HCT116 (cell line): ENCODE measurements around the gene TMEM94. TPM values are rescaled to one million over a fixed set of nuclear protein-coding genes. Genes with fewer than 3 reads are reported as not detected.

Source experiments
- ATAC-seq: fragments of 200-7000 bp; cut with Tn5 transposase; 2 replicates; pipeline ENCODE4 v1.9.1; 2020; ENCODE audit warnings: mild to moderate bottlenecking, moderate library complexity
- BruUV-seq: library from RNA; stranded (reverse); fragments of 400-500 nt; replicated peaks from 2 replicates; lab custom pipeline; 2021; lab: Mats Ljungman, UMichigan
- CTCF ChIA-PET: fragments of 300-600 bp; sonication (Branson Sonifier 250); formaldehyde crosslinking; loops from one replicate; lab custom pipeline; 2021; ENCODE audit warnings: antibody characterized with exemption; lab: Charles Lee
- POLR2A ChIA-PET: fragments of 300-600, 350-600 bp; sonication (Branson Sonifier 250); formaldehyde crosslinking; loops from one replicate; lab custom pipeline; 2021; ENCODE audit warnings: antibody characterized with exemption; lab: Charles Lee
- RAD21 ChIA-PET, 2 experiments: fragments of 300-600 bp; sonication (Branson Sonifier 250); formaldehyde crosslinking; loops; one replicate each; lab custom pipeline; 2023; ENCODE audit warnings: low total read pairs in 2 of 2; ENCODE audit not compliant: uncharacterized antibody in 2 of 2, unreplicated experiment in 2 of 2, low non-redundant PET in 1 of 2; lab: Charles Lee
- DNase-seq: peaks from one replicate; pipeline ENCODE4 v3.0.0-alpha.2; 2010; ENCODE audit warnings: low read depth, low spot score
- H2AFZ ChIP-seq: fragments of 200-600 bp; shearing (Covaris generic), sonication (generic); 2 replicates; pipeline ENCODE4 v1.6.1; 2017; ENCODE audit warnings: low read depth, mixed run types, mixed read lengths, antibody characterized with exemption, low read length; ENCODE audit not compliant: poor library complexity, severe bottlenecking
- H3K27ac ChIP-seq: 2 replicates; pipeline ENCODE4 v1.5.1; 2012; ENCODE audit warnings: low read depth, low read length
- H3K27me3 ChIP-seq: fragments of 200-600 bp; sonication (generic); 2 replicates; pipeline ENCODE4 v1.6.1; 2016; ENCODE audit warnings: mixed run types, low read length, mixed read lengths; ENCODE audit not compliant: insufficient read depth
- H3K36me3 ChIP-seq, 2 experiments: fragments of 200-500 bp in 1 of 2; fragments of 200-600 bp in 1 of 2; sonication (Bioruptor generic) in 1 of 2; sonication (generic) in 1 of 2; 2 replicates each; pipeline versions ENCODE4 v1.5.1 to v1.6.1; 2014 to 2016; ENCODE audit warnings: low read length in 2 of 2, inconsistent platforms in 1 of 2, mixed read lengths in 1 of 2, mixed run types in 1 of 2; ENCODE audit not compliant: insufficient read depth in 2 of 2, control insufficient read depth in 1 of 2
- H3K4me1 ChIP-seq, 2 experiments: fragments of 200-600 bp in 1 of 2; sonication (generic) in 1 of 2; 2 replicates each; pipeline versions ENCODE4 v1.5.1 to v1.6.1; 2012 to 2017; ENCODE audit warnings: low read length in 2 of 2, inconsistent platforms in 1 of 2, mild to moderate bottlenecking in 1 of 2, mixed read lengths in 1 of 2, mixed run types in 1 of 2, moderate library complexity in 1 of 2; ENCODE audit not compliant: insufficient read depth in 2 of 2, control insufficient read depth in 1 of 2
- H3K4me2 ChIP-seq: fragments of 200-600 bp; sonication (generic); 2 replicates; pipeline ENCODE4 v1.6.1; 2017; ENCODE audit warnings: mixed run types, low read length, mixed read lengths
- H3K4me3 ChIP-seq, 2 experiments: fragments of 200-600 bp in 1 of 2; sonication (generic) in 1 of 2; replicated peaks in 1 of 2; 2 replicates each; pipeline ENCODE4 v1.5.1; 2011 to 2016; ENCODE audit warnings: low read length in 2 of 2, control low read depth in 1 of 2, low read depth in 1 of 2, mild to moderate bottlenecking in 1 of 2, mixed read lengths in 1 of 2, mixed run types in 1 of 2
- H3K79me2 ChIP-seq: fragments of 200-600 bp; sonication (generic); 2 replicates; pipeline ENCODE4 v1.6.1; 2017; ENCODE audit warnings: mild to moderate bottlenecking, mixed run types, low read length, moderate library complexity, mixed read lengths; ENCODE audit not compliant: insufficient read depth
- H3K9ac ChIP-seq: fragments of 200-600 bp; sonication (generic); 2 replicates; pipeline ENCODE4 v1.6.1; 2016; ENCODE audit warnings: low read length, mixed read lengths
- H3K9me2 ChIP-seq: fragments of 200-600 bp; sonication (generic), shearing (Covaris generic); 2 replicates; pipeline ENCODE4 v1.6.1; 2017; ENCODE audit warnings: mixed run types, mild to moderate bottlenecking, moderate library complexity; ENCODE audit not compliant: insufficient read depth
- H3K9me3 ChIP-seq, 2 experiments: fragments of 200-500 bp in 1 of 2; fragments of 200-600 bp in 1 of 2; sonication (Bioruptor generic) in 1 of 2; sonication (generic) in 1 of 2; 2 replicates each; pipeline ENCODE4 v1.6.1; 2014 to 2017; ENCODE audit warnings: low read length in 2 of 2, mixed read lengths in 2 of 2, inconsistent platforms in 1 of 2, low read depth in 1 of 2, mild to moderate bottlenecking in 1 of 2, mixed run types in 1 of 2, moderate library complexity in 1 of 2; ENCODE audit not compliant: control insufficient read depth in 1 of 2, insufficient read depth in 1 of 2
- H4K20me1 ChIP-seq: fragments of 200-600 bp; sonication (generic), shearing (Covaris generic); 2 replicates; pipeline ENCODE4 v1.6.1; 2017; ENCODE audit warnings: mixed run types, mild to moderate bottlenecking, moderate library complexity; ENCODE audit not compliant: insufficient read depth
- EGR1 ChIP-seq: IDR thresholded peaks from 2 replicates; pipeline ENCODE4 v1.6.1; 2012; ENCODE audit warnings: low read depth
- FOSL1 ChIP-seq: IDR thresholded peaks from 2 replicates; pipeline ENCODE4 v1.6.1; 2012; ENCODE audit warnings: low read depth
- JUND ChIP-seq: IDR thresholded peaks from 2 replicates; pipeline ENCODE4 v1.6.1; 2012
- POLR2AphosphoS5 ChIP-seq: IDR thresholded peaks from 2 replicates; pipeline ENCODE4 v1.6.1; 2011; ENCODE audit warnings: mild to moderate bottlenecking, low read depth, low read length, moderate library complexity
- RAD21 ChIP-seq: IDR thresholded peaks from 2 replicates; pipeline ENCODE4 v1.6.1; 2012; ENCODE audit warnings: low read depth, mild to moderate bottlenecking
- YY1 ChIP-seq: IDR thresholded peaks from 2 replicates; pipeline ENCODE4 v1.6.1; 2011; ENCODE audit warnings: low read length, low read depth, moderate library complexity, mild to moderate bottlenecking; ENCODE audit not compliant: insufficient replicate concordance; ENCODE audit errors: extremely low read depth
- ZFX ChIP-seq: fragments of 450-650 bp; IDR thresholded peaks from 2 replicates; pipeline ENCODE4 v1.6.1; 2017
- ZNF274 ChIP-seq: fragments of 200-500 bp; sonication (Bioruptor generic); IDR thresholded peaks from 2 replicates; pipeline ENCODE4 v1.6.1; 2014; ENCODE audit warnings: mild to moderate bottlenecking, low read depth, low read length, inconsistent platforms
- intact Hi-C: fragments of 100-400 bp; cut with micrococcal nuclease; formaldehyde crosslinking; loops from 2 replicates; pipeline ENCODE4 v1.10.0; 2022
- total RNA-seq: library from RNA; stranded (reverse); gene quantifications from one replicate; pipeline ENCODE4 v1.2.1, GENCODE V29; 2021; ENCODE audit not compliant: unreplicated experiment

The TMEM94 gene
- total RNA-seq, 1 experiment from 2014 or later, result 75.4 TPM

- POLR2A ChIA-PET, result no interaction called here
- peaks cover 0 to 11% of the 10 kb centered on the region in 2 experiments; a peak in 2 of 4 replicates for H3K4me1 ChIP-seq
- TF ChIP-seq JUND, result no peak
- no peak for TF ChIP-seq RAD21
- TF ChIP-seq POLR2AphosphoS5, result no peak
- no peak for TF ChIP-seq FOSL1
- TF ChIP-seq ZFX, result no peak
- no peak for TF ChIP-seq EGR1
- H3K79me2 ChIP-seq, result no peaks in the 10 kb centered on the region
- DNase-seq (no peak), ATAC-seq (no peak)
- H3K9me3 ChIP-seq, result no peaks in the 10 kb centered on the region
- no peak overlapping the region for H3K4me2 ChIP-seq
- H3K27me3 ChIP-seq, result peaks cover 5% of the 10 kb centered on the region; the same call in 1 of the 2 replicates
- no TSS peak for BruUV-seq
- H3K27ac ChIP-seq, result no peak overlapping the region
- no peak overlapping the region for H3K4me3 ChIP-seq
- H2AFZ ChIP-seq, result no peak overlapping the region
- H3K9me2 ChIP-seq, result no peaks in the 10 kb centered on the region
- CTCF ChIA-PET, result interaction anchor here (1.2 kb wide), 1 partner anchor 300 kb away, joined by 5 read pairs; no protein-coding TSS in a partner anchor
- H3K36me3 ChIP-seq, result no peaks in the 10 kb centered on the region
- H4K20me1 ChIP-seq, result no peaks in the 10 kb centered on the region
- RAD21 ChIA-PET, result no interaction called here
- intact Hi-C loops, result no loop called here
- no peak overlapping the region for H3K9ac ChIP-seq
Measured at GRCh38 chr17:75414488-75414887, 41.9 kb upstream of the TMEM94 start.

GRCh38 chr17:75416006-75416405 lies 40.4 kb upstream of the TMEM94 start:
- Histone ChIP-seq H3K9ac (no peak overlapping the region), H3K27me3 (peaks cover 5% of the 10 kb centered on the region; the same call in 1 of the 2 replicates), H4K20me1 (no peaks in the 10 kb centered on the region), H3K36me3 (no peaks in the 10 kb centered on the region), H2AFZ (no peak overlapping the region), H3K79me2 (no peaks in the 10 kb centered on the region), H3K9me2 (no peaks in the 10 kb centered on the region), H3K4me2 (no peak overlapping the region), H3K9me3 (no peaks in the 10 kb centered on the region), H3K4me1 (peaks cover 0 to 11% of the 10 kb centered on the region in 2 experiments; a peak in 2 of 4 replicates), H3K27ac (no peak overlapping the region), H3K4me3 (no peak overlapping the region)
- ATAC-seq (no peak), DNase-seq (no peak)
- ChIA-PET CTCF (no interaction called here), RAD21 (no interaction called here), POLR2A (interaction anchor here (0.8 kb wide), 1 partner anchor 364 kb away, joined by 3 read pairs; a partner anchor contains a TSS)
- TF ChIP-seq ZNF274 (no peak), FOSL1 (no peak), EGR1 (no peak), YY1 (no peak)
- BruUV-seq, result no TSS peak
- intact Hi-C loops, result no loop called here
